Stimulated activated naive CD4-positive, alpha-beta T cell (primary cell): ENCODE results near the gene CHST14.
A peak's percentile ranks its signal among the peaks of the same experiment; 100 is the strongest.

Experiments used
- DNase-seq, 6 experiments: peaks; one replicate each; lab custom pipeline; 2025; lab: John Stamatoyannopoulos, UW

Gene CHST14

DNA sequence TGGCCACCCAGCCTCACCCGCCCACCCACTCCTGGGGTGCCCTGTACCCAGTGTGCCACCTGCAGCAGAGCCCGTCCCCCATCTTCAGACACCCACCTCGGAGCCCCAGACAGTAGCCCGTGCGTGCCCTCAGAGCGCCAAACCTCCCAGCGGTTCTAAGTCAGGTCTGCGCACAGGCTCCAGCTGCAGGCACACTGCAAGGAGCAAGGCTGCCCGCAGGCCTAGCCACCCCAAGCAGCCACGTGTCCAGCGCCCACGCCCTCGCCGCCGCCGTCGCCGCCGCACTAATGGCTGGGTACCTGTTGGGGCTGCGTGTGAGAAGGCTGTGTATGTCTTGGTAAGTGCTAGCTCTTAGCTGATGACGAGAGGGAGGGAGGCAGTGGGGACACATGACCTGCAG is 8.8 kb upstream of the CHST14 start:
- DNase-seq: no peak

DNA sequence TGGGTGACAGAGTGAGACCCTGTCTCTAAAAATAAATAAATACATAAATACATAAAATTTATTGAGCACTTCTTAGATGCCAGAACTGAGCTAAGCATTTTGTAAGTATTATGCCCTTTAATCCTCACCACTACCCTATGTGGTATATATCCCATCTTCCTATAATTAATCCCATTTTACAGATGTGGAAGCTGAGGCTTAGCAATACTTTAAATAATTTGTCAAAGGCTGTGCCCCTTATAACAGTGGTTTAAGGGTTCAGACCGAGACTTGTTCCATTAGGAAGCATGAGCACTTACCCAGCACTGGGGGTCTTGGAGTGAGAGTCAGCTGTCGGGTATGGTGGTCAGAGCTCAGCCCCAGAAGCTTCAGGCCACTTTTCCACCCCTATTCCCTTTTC is 7.5 kb upstream of the CHST14 start:
- no peak for DNase-seq

DNA sequence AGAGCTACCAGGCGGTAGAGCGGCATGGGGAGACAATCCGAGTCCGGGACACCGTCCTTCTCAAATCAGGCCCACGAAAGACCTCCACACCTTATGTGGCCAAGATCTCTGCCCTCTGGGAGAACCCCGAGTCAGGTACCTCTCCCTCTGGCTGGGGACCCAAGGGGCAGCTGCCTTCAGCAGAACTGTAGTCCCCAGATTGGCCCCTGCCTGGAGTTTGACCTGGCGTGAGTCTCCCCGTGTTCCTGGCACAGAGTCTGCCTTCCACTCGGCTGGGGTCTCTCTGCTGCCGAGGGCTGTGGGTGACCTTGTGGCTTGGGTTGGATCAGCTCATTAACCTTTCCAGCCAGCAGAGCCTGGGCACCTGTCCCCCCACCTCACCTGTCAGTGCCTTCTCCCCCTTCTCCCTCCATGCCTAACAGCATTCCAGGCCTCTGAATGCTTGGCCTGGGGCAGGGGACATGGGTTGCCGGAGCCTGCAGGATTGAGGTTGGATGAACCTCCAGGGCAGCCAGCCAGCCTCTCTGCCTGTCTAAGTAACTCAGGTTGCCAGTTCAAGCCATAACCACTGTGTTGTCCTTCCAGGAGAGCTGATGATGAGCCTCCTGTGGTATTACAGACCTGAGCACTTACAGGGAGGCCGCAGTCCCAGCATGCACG is 6.8 kb upstream of the CHST14 start:
- DNase-seq: no peak

DNA sequence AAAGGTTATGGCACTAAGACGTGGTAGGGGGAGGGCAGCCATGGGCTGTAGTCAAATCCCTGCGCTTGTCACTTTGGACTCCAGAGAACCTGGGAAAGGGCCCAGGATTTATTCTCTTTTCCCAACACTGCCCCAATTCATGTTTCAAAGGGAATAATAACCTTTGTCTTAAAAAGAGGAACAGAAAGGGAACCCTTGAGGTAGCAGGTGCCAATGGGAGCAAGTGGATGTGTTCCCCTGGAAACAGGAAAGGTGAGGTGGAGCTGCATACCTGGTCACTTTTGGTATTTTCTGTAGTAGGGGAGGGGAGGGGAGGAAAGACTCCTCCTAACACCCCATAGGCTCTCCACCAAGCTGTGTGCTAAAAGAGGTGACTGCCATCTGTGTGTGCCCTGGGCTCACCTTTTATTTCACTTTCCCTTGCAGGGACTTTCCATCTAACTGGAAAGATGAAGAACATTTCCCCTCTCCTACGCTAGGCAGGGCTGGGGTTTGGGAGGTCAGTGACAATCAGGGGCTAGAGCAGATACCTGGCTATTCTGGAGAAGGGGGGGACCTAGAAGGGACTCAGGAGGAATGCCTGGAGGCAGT is 6.1 kb upstream of the CHST14 start:
- DNase-seq: no peak

DNA sequence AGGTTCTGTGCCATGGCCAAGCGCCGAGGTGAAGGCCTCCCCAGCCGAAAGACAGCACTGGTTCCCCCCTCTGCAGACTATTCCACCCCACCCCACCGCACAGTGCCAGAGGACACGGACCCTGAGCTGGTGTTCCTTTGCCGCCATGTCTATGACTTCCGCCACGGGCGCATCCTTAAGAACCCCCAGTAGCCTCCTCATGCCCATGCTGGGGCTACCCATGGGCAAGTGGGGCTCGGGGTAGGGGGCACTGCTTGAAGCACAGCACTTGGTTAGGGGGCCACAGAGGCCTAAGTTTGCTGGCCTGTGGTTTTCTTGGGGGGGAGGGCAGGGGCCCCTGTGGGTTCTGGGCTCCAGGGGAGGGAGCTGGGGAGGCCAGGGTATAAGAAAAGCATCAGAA is 4.8 kb upstream of the CHST14 start:
- DNase-seq: no peak

DNA sequence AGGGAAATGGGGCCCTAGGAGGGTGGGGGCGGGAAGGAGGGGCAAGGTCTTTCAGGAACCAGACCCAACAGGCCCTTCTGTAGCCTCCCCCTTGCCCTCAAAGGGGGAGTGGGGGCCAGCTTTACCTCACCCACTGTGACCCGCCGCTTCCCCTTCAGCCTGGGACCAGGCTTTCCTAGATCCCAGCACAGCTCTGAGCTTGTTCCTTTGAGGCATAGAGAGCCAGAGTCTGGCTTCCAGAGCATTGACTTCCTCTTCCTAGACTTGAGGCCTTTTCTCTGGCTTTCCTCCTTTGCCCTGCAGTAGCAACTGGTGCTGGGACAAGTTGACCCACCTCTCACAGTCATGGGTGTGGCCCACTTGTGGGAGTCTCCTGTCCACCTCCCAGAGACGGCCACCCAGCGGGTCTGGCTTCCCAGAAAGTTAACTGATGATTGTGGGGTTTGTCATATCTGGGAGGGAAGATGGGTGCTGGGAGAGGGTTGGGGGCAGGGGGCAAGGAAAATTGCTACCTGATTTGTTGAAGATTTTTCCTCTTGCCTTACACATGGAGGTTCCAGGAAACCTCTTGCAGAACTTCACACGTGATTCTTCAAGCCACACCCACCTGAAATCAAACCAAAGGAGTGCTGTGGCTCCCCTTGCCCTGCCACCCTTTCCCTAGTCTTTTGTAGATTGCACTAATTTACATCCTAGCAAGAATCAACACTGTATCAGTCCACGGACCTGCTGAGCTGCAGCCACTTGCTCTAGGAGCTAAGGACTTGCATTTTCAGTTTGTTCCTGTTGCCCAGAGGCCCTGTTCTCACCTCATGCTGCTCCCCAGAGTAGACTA is 4.1 kb upstream of the CHST14 start:
- no peak for DNase-seq

DNA sequence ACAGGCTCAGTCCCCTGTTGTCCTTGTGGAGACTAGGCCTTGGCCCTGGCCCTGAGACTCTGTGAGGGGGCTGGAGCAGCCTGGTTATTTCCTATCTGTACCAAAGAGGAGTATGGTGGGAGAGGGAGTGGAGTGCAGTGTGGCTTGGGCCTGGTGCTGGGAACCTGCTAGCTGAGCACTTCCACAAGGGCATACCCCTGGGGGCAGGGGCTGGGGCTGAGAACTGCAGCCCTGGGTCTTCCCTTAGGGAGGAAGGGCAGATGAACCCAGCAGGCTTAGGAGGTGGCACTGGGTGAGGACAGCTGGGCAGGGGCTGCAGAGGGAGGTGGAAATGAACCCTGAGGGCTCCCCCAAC is 3.5 kb upstream of the CHST14 start:
- DNase-seq: no peak

DNA sequence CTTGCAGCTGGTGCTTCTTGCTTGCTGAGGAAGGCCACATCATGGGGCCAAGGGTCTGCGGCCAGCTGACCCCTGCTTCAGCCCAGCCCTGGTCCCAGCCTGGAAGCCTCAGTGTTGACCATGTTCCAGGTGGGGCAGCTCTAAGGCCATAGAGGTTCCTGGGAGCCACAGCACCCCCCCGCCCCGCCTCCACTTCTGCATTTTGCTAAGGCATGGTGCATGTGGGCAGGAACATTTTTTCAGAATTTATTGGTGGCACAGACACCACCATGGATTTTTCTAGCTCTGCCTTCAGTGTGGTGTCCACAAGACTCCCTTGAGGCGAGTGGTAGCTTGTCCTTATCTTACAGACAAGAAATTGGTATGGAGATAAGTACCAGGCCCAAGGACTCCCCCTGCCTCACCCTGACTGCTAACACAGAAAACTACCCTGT is 1.9 kb upstream of the CHST14 start:
- DNase-seq: no peak

DNA sequence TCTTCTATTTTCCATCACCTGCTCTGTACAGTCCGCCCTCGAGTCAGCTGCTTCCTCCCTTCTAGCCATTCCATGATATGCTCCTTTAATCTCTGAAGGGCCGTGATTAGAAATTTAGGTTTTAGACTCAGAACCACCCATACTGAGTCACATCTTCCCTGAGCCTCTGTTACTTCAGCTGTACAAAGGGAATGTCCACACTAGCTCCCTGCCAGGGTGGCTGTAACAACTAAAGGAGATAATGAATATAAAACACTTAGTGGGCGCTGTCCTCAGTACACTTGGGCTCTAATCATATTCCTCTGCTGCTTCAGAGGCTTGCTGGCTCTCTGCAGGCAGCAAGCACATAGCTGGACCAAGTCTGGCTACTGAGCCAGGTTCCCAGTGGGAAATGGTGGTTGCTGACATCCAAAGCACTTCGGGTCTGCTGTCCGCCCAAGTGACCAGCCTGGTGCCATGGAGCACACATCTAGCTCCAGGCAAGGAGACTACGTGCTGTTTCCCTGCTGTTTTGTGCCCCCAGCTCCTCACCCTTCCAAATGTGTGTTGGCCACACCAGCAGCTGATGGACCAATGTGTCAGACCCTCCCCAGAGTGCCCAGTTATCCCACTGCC is 901 bp upstream of the CHST14 start:
- no peak for DNase-seq

DNA sequence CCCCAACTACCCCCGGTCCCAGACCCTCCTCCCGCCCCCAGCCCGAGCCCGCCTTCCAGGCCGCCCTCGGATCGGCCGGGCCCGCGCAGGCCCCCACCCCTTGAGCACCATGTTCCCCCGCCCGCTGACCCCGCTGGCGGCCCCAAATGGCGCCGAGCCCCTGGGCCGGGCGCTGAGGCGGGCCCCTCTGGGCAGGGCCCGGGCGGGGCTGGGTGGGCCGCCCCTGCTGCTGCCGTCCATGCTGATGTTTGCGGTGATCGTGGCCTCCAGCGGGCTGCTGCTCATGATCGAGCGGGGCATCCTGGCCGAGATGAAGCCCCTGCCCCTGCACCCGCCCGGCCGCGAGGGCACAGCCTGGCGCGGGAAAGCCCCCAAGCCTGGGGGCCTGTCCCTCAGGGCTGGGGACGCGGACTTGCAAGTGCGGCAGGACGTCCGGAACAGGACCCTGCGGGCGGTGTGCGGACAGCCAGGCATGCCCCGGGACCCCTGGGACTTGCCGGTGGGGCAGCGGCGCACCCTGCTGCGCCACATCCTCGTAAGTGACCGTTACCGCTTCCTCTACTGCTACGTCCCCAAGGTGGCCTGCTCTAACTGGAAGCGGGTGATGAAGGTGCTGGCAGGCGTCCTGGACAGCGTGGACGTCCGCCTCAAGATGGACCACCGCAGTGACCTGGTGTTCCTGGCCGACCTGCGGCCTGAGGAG is 472 bp downstream of the CHST14 start:
- DNase-seq: peak in 3 of 6 experiments; percentile 31 to 56 (median 35)

DNA sequence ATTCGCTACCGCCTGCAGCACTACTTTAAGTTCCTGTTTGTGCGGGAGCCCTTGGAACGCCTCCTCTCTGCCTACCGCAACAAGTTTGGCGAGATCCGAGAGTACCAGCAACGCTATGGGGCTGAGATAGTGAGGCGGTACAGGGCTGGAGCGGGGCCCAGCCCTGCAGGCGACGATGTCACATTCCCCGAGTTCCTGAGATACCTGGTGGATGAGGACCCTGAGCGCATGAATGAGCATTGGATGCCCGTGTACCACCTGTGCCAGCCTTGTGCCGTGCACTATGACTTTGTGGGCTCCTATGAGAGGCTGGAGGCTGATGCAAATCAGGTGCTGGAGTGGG is 995 bp downstream of the CHST14 start:
- peak in 1 of 6 experiments; percentile 54 for DNase-seq

DNA sequence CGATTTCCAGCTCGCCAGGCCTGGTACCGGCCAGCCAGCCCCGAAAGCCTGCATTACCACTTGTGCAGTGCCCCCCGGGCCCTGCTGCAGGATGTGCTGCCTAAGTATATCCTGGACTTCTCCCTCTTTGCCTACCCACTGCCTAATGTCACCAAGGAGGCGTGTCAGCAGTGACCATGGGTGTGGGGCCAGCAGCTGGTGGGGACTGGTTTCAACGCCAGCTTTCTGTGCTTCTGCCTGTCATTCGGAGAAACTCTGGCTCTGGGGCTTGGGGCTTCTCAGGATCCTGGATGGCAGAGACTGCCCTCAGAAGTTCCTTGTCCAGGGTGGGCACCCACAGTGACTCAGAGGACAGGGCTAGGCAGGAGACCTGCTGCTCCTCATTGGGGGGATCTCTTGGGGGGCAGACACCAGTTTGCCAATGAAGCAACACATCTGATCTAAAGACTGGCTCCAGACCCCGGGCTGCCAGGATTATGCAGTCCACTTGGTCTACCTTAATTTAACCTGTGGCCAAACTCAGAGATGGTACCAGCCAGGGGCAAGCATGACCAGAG is 1.5 kb downstream of the CHST14 start:
- no peak for DNase-seq

DNA sequence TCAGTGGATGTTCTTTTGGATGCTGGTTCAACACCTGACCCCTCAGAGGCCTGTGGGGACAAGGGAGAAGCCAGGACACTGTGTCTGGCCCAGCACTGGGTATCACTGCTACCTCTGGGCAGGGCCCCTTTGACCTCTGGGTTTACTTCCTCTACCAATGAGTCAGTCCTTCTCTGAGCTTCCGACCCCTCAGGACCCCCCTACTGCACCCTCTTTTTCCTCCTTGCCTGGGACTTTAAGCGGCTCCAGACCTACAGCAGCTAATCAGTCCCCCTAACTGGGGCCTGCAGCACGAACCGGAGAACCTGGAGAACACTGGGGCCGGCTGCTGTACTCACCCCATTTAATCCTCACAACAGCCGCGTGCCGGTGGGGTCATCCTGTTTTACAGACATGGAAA is 3.8 kb downstream of the CHST14 start:
- no peak for DNase-seq

DNA sequence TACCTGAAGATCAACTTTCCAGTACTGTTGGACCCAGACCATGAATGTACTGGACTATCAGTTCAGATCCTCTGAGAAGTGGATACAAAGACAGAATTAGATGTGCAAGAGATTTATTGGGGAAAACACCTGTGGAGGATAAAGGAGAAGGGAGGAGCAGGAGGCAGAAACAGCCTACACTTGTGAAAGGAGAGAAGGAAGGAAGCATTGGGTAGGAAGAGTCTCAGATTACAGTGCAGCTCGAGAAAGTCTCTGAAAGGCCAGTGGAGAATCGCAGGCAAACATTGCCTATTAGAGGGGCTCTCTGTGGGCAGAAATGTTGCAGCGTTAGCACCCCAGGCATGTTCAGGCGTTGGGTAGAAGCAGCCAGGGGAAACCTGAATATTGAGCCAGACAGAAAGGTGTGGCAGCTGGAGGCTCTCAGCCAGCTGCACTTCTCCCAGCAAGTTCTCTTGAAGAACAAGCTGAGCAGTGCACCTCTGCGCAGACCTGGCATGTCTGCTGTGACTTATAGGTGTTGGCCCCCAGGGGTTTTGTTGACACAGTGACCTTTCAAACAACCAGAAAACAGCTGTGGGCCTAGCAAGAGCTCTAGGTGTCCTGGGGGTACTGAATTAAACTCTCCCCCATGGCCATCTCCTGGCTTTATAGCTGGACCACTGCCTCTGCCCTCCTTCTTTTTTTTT is 7.0 kb downstream of the CHST14 start:
- DNase-seq: no peak

DNA sequence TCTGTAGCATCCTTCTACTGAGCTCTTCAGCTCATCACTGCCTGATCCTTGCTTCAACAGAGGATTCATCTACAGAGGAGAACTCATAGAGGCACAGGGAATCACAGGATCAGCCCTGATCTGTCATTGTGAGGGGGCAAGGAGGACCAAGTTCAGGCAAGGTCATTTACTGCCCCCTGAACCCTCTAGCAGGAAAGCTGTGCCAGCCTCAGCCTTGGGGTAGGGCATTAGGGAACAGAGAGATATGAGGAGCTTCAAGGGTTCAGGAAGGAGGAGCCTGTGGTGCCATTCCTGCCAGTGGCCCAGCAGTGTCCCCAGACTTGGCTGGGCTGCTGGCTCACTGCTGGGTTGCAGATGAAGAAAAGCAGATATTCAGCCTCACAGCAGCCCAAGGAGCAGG is 8.2 kb downstream of the CHST14 start:
- no peak for DNase-seq

DNA sequence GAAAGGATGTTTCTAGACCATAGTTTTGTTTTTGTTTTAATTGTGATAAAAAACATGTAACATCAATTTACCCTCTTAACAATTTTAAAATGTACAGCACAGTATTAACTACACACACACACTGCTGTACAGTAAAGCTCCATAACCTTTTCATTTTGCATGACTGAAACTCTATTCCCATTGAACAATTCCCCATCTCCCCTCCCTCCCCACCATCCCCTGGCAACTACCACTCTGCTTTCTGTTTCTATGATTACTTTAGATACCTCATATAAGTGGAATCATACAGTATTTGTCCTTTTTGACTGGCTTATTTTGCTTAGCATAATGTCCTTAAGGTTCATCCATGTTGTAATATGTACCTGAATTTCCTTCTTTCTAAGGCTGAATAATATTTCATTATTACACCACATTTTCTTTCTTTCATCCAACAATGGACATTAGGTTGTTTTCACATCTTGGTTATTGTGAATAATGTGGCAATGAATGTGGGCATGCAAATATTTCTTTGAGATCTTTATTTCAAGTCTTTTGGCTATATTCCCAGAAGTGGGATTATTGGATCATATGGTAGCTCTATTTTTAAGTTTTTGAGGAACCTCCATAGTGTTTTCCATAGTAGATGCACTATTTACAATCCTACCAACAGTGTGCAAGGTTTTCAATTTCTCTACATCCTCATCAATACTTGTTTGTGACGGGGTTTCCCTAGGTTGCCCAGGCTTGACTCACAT is 10.7 kb downstream of the CHST14 start:
- no peak for DNase-seq

DNA sequence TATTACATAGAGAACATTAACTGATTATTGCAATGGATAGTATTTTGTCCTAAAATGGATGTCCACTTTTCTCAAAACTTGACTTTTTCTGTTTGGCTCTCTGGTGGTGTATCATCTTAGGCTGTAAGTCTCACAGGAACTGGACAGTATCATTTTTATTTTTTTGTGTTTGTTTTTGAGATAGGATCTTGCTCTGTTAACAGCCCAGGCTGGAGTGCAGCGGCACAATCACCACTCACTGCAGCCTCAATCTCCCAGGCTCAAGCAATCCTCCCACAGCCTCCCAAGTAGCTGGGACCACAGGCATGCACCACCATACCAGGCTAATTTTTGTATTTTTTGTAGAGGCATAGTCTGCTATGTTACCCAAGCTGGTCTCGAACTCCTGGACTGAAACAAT is 13.1 kb downstream of the CHST14 start:
- no peak for DNase-seq

DNA sequence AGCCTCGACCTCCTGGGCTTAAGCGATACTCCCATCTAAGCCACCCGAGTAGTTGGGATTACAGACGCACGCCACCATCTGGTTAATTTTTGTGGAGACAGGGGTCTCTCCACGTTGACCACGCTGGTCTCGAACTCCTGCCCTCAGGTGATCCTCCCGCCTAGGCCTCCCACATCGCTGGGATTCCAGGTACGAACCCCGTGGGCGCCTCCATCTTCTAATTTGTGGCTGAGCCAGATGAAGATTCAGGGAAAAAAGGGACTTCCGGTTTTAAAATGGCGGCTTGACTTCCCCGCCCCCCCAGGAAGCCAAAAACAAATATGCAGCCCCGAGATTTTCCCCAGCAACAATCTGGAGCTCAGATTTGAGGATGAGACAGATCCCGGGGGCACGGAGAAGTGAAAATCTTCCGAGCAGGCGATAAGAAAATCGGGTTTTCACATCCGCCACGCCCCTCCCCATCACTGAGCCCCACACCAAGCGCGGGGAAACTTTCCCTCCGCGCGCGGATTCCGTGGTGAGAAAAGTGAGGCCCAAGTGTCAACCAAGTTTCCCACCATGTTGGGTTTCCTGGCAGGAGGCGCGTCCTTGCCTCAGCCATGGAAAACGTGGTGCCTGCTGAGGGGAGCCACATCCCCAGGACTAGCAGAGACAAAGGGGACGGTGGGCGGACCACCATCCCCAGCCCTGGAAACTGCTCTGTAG is 15.4 kb downstream of the CHST14 start:
- no peak for DNase-seq

DNA sequence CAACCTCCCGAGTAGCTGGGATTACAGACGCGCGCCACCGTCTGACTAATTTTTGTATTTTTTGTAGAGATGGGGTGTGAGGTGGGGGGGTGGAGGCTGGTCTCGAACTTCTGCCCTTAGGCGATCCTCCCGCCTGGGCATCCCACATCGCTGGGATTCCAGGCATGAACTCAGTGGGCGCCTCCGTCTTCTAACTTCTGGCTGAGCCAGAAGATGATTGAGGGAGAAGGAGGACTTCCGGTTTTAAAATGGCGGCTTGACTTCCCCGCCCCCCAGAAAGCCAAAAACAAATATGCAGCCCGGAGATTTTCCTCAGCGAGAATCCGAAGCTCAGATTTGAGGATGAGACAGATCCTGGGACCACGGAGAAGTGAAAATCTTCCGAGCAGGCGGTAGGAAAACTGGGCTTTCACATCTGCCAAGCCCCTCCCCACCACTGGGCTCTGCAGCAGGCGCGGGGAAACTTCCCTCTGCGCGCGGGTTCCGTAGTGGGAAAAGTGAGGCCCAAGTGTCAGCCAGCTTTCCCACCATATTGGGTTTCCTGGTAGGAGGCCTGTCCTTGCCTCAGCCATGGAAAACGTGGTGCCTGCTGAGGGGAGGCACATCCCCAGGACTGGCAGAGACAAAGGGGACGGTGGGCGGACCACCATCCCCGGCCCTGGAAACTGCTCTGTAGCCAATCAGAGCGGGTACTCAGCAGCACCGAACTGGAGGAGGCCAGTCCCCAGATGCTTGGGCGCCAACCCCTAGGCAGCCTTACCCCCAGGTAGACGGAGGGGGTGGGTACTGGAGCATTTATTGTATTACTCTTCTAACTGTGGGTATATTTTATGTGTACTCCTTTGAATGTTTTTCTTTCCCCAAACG is 17.3 kb downstream of the CHST14 start:
- DNase-seq: no peak
